Gastrocnemius medialis (tissue), 4 donors: ENCODE results near the gene ZNF775. TPM values are rescaled to one million over a fixed set of nuclear protein-coding genes. Genes with fewer than 3 reads are reported as not detected.

Experiments
- ATAC-seq, 2 donors: fragments of 150-250 bp; one replicate each; pipeline ENCODE4 v1.9.1; 2016
- DNase-seq, 2 donors: peaks; one replicate each; pipeline ENCODE4 v3.0.0-alpha.2; 2019
- H3K27ac ChIP-seq, 4 donors: fragments of 200-600 bp; sonication (generic); 1 replicate in 1 of 4; 2 replicates in 3 of 4; pipeline ENCODE4 v1.5.1; 2016 to 2018; ENCODE audit warnings: mild to moderate bottlenecking in 2 of 4, moderate library complexity in 1 of 4
- H3K27me3 ChIP-seq, 3 donors: fragments of 200-600 bp; sonication (generic) in 2 of 3; 1 replicate in 1 of 3; 2 replicates in 2 of 3; pipeline versions ENCODE4 v1.5.1 to v1.6.0; 2016 to 2019; ENCODE audit warnings: mild to moderate bottlenecking in 1 of 3, moderate library complexity in 1 of 3
- H3K36me3 ChIP-seq, 2 donors: fragments of 200-600 bp; sonication (generic) in 1 of 2; one replicate each; pipeline ENCODE4 v1.5.1; 2017 to 2018
- H3K4me1 ChIP-seq, 2 donors: fragments of 200-600 bp; sonication (generic) in 1 of 2; one replicate each; pipeline ENCODE4 v1.5.1; 2016 to 2017; ENCODE audit warnings: mild to moderate bottlenecking in 2 of 2
- H3K4me3 ChIP-seq, 4 donors: fragments of 200-600 bp; sonication (generic) in 3 of 4; 1 replicate in 1 of 4; 2 replicates in 3 of 4; pipeline ENCODE4 v1.5.1; 2016 to 2019; ENCODE audit warnings: mild to moderate bottlenecking in 2 of 4
- H3K9me3 ChIP-seq, 3 donors: fragments of 200-600 bp; sonication (generic) in 2 of 3; 1 replicate in 1 of 3; 2 replicates in 2 of 3; pipeline ENCODE4 v1.5.1; 2016 to 2019
- CTCF ChIP-seq, 5 experiments: fragments of 450-650 bp in 3 of 5; fragments of 200-600 bp in 2 of 5; sonication (generic) in 2 of 5; IDR thresholded peaks in 4 of 5; conservative IDR thresholded peaks in 1 of 5; 1 replicate in 4 of 5; 2 replicates in 1 of 5; pipeline ENCODE4 v1.5.1; 2016 to 2019; ENCODE audit warnings: antibody characterized with exemption in 5 of 5, mild to moderate bottlenecking in 3 of 5, moderate library complexity in 3 of 5
- POLR2A ChIP-seq, 2 donors: fragments of 450-650 bp; IDR thresholded peaks; one replicate each; pipeline ENCODE4 v1.6.1; 2017; ENCODE audit warnings: antibody characterized with exemption in 2 of 2, mild to moderate bottlenecking in 2 of 2, moderate library complexity in 2 of 2
- in situ Hi-C, 4 donors: fragments of 200-750 bp; cut with MboI; loops; one replicate each; pipeline versions ENCODE4 v1.15.0 to v1.8.0; 2017; ENCODE audit warnings: low sequenced_read_pairs in 4 of 4
- intact Hi-C: fragments of 100-400 bp; cut with DNase I; formaldehyde crosslinking; loops from one replicate; pipeline ENCODE4 v1.15.1; 2023; ENCODE audit warnings: low total_unique reads
- total RNA-seq, 4 donors: library from RNA; depleted of rRNA; stranded (reverse); fragments of >200 nt; gene quantifications; one replicate each; pipeline versions ENCODE4 v1.1.0 to v1.2.3, GENCODE V29; 2016

ZNF775 gene
- total RNA-seq, 4 donors from 2014 or later = 3.1 to 7.5 (median 3.3) TPM

- Histone ChIP-seq H3K36me3 (no peaks in the 10 kb centered on the region), H3K27me3 (no peaks in the 10 kb centered on the region), H3K4me3 (no peak overlapping the region), H3K9me3 (no peaks in the 10 kb centered on the region), H3K4me1 (peaks cover 44 to 56% of the 10 kb centered on the region in 2 donors), H3K27ac (peak overlapping the region; percentile 25 to 98 (median 56))
- ATAC-seq = no peak
- intact Hi-C loops = loop anchor here (10.0 kb wide), 2 partner anchors 879 to 1481 kb away; partner anchors contain the start of genes EZH2 and SMARCD3
- TF ChIP-seq CTCF (IDR thresholded peaks at IDR 0.05 in 4 of 5, conservative IDR thresholded peaks at IDR 0.05 in 1 of 5) (no peak), POLR2A (IDR thresholded peaks at IDR 0.05) (no peak)
- in situ Hi-C loops = no loop called here
- no peak for DNase-seq
These were observed 13.3 kb upstream of the ZNF775 start for GRCh38 chr7:150365673-150366398.

- DNase-seq (no peak), ATAC-seq (peak in 1 of 2 donors; percentile 62)
- Histone ChIP-seq H3K4me1 (peaks cover 30 to 42% of the 10 kb centered on the region in 2 donors), H3K27me3 (no peaks in the 10 kb centered on the region), H3K36me3 (peaks cover 0 to 2% of the 10 kb centered on the region in 2 donors), H3K27ac (peak overlapping the region; percentile 98 to 100 (median 100)), H3K4me3 (peak overlapping the region; percentile 74 to 87 (median 84)), H3K9me3 (no peaks in the 10 kb centered on the region)
- TF ChIP-seq POLR2A (IDR thresholded peaks at IDR 0.05) = no peak
- no peak for TF ChIP-seq CTCF (IDR thresholded peaks at IDR 0.05 in 4 of 5, conservative IDR thresholded peaks at IDR 0.05 in 1 of 5)
- in situ Hi-C loops (no loop called here), intact Hi-C loops (loop anchor here (10.0 kb wide), 2 partner anchors 877 to 1483 kb away; partner anchors contain the start of genes EZH2 and SMARCD3)
These were observed 11.4 kb upstream of the ZNF775 start for GRCh38 chr7:150367677-150368095.

- Histone ChIP-seq H3K27me3 (no peaks in the 10 kb centered on the region), H3K27ac (peak within 1 kb of the TSS; percentile 98 to 100 (median 100)), H3K4me3 (peak within 1 kb of the TSS; percentile 74 to 87 (median 84)), H3K9me3 (no peaks in the 10 kb centered on the region), H3K4me1 (peaks cover 33 to 40% of the 10 kb centered on the region in 2 donors), H3K36me3 (peaks cover 0 to 7% of the 10 kb centered on the region in 2 donors)
- TF ChIP-seq POLR2A (IDR thresholded peaks at IDR 0.05) (peak; percentile 89 to 91), CTCF (IDR thresholded peaks at IDR 0.05 in 4 of 5, conservative IDR thresholded peaks at IDR 0.05 in 1 of 5) (peak in 1 of 5 experiments; percentile 22)
- in situ Hi-C loops (no loop called here), intact Hi-C loops (loop anchor here (10.0 kb wide), 2 partner anchors 877 to 1483 kb away; partner anchors contain the start of genes EZH2 and SMARCD3)
- peak; percentile 75 to 85 for ATAC-seq
- peak; percentile 90 to 94 for DNase-seq
These were observed 10.8 kb upstream of the ZNF775 start, which contains the start of gene REPIN1 for GRCh38 chr7:150368096-150368883. Gene REPIN1 (plus strand): TSS chr7:150368822. CDS start chr7:150369712, 890 bp downstream.

GRCh38 chr7:150368884-150369747 is 10.0 kb upstream of the ZNF775 start:
- peak overlapping the region; percentile 74 to 87 (median 84) for H3K4me3 ChIP-seq
- H3K27me3 ChIP-seq = no peaks in the 10 kb centered on the region
- peak; percentile 60 to 72 for ATAC-seq
- DNase-seq = peak; percentile 46 to 72
- intact Hi-C loops = loop anchor here (1.0 to 10.0 kb wide), 3 partner anchors 8 to 1484 kb away; partner anchors contain the start of genes EZH2 and SMARCD3
- TF ChIP-seq POLR2A (IDR thresholded peaks at IDR 0.05) = peak; percentile 44 to 86
- peak in 1 of 5 experiments; percentile 4 for TF ChIP-seq CTCF (IDR thresholded peaks at IDR 0.05 in 4 of 5, conservative IDR thresholded peaks at IDR 0.05 in 1 of 5)
- H3K27ac ChIP-seq = peak overlapping the region; percentile 98 to 100 (median 100)
- H3K9me3 ChIP-seq = no peaks in the 10 kb centered on the region
- H3K4me1 ChIP-seq = peaks cover 38% of the 10 kb centered on the region in 2 donors
- peaks cover 0 to 16% of the 10 kb centered on the region in 2 donors for H3K36me3 ChIP-seq
- in situ Hi-C loops = no loop called here
